HEK293 (cell line): Measurements from ENCODE around the gene RAB44.

Source experiments
- CTCF ChIA-PET: fragments of 350-600 bp; formaldehyde crosslinking; extraction: SDS; loops from one replicate; lab custom pipeline; 2021; ENCODE audit warnings: antibody characterized with exemption; lab: Yijun Ruan, JAX
- POLR2A ChIA-PET: fragments of 300-600 bp; formaldehyde crosslinking; extraction: SDS; loops from one replicate; lab custom pipeline; 2020; ENCODE audit warnings: antibody characterized with exemption, inconsistent platforms; lab: Yijun Ruan, JAX
- H3K27ac ChIP-seq: fragments of 200-500 bp; sonication (Bioruptor generic); 2 replicates; pipeline ENCODE4 v1.5.1; 2014; ENCODE audit warnings: low read depth, low read length, control low read depth, inconsistent platforms; ENCODE audit errors: extremely low read depth
- H3K36me3 ChIP-seq, 2 experiments: fragments of 200-500 bp in 1 of 2; sonication (Bioruptor generic) in 1 of 2; 1 replicate in 1 of 2; 2 replicates in 1 of 2; pipeline ENCODE4 v1.5.1; 2014 to 2017; ENCODE audit warnings: inconsistent platforms in 2 of 2, low read length in 2 of 2; ENCODE audit not compliant: control insufficient read depth in 2 of 2, insufficient read depth in 1 of 2
- H3K4me1 ChIP-seq: fragments of 200-500 bp; sonication (Bioruptor generic); 2 replicates; pipeline ENCODE4 v1.5.1; 2014; ENCODE audit warnings: mild to moderate bottlenecking, low read length, inconsistent platforms; ENCODE audit not compliant: control insufficient read depth, insufficient read depth
- H3K4me3 ChIP-seq: 2 replicates; pipeline ENCODE4 v1.5.1; 2011; ENCODE audit warnings: low read depth, mild to moderate bottlenecking, control low read depth, low read length, moderate library complexity
- H3K9me3 ChIP-seq: fragments of 200-500 bp; sonication (Bioruptor generic); 2 replicates; pipeline ENCODE4 v1.5.1; 2014; ENCODE audit warnings: low read depth, low read length, inconsistent platforms; ENCODE audit not compliant: control insufficient read depth, insufficient read depth
- ATF2 ChIP-seq: fragments of 450-650 bp; formaldehyde crosslinking; IDR thresholded peaks from 2 replicates; pipeline ENCODE4 v1.5.1; 2016; ENCODE audit warnings: missing biosample characterization, missing genetic modification characterization, low read depth
- EGR2 ChIP-seq: fragments of 450-650 bp; formaldehyde crosslinking; IDR thresholded peaks from 2 replicates; pipeline ENCODE4 v1.5.1; 2016; ENCODE audit warnings: low read depth, missing biosample characterization, missing genetic modification characterization
- YY2 ChIP-seq: fragments of 450-650 bp; formaldehyde crosslinking; IDR thresholded peaks from 2 replicates; pipeline ENCODE4 v1.5.1; 2016; ENCODE audit warnings: missing biosample characterization, missing genetic modification characterization
- ZBTB44 ChIP-seq: fragments of 450-650 bp; IDR thresholded peaks from 2 replicates; pipeline ENCODE4 v1.5.1; 2018; ENCODE audit warnings: missing biosample characterization, mild to moderate bottlenecking, missing genetic modification characterization
- ZNF148 ChIP-seq: fragments of 450-650 bp; formaldehyde crosslinking; IDR thresholded peaks from 2 replicates; pipeline ENCODE4 v1.5.0; 2017; ENCODE audit warnings: missing biosample characterization, missing genetic modification characterization, borderline replicate concordance
- ZNF155 ChIP-seq: fragments of 450-650 bp; formaldehyde crosslinking; IDR thresholded peaks from 2 replicates; pipeline ENCODE4 v1.5.1; 2016; ENCODE audit warnings: missing biosample characterization, missing genetic modification characterization
- ZNF169 ChIP-seq: fragments of 450-650 bp; formaldehyde crosslinking; IDR thresholded peaks from 2 replicates; pipeline ENCODE4 v1.5.1; 2016; ENCODE audit warnings: missing biosample characterization, missing genetic modification characterization
- ZNF174 ChIP-seq: fragments of 450-650 bp; formaldehyde crosslinking; IDR thresholded peaks from 2 replicates; pipeline ENCODE4 v1.5.0; 2017; ENCODE audit warnings: missing biosample characterization, mild to moderate bottlenecking, missing genetic modification characterization
- ZNF211 ChIP-seq: fragments of 450-650 bp; formaldehyde crosslinking; IDR thresholded peaks from 2 replicates; pipeline ENCODE4 v1.5.1; 2016; ENCODE audit warnings: low read depth, missing biosample characterization, missing genetic modification characterization
- ZNF366 ChIP-seq: fragments of 450-650 bp; formaldehyde crosslinking; conservative IDR thresholded peaks from 2 replicates; pipeline ENCODE4 v1.5.1; 2016; ENCODE audit warnings: missing biosample characterization, missing genetic modification characterization
- ZNF48 ChIP-seq: fragments of 450-650 bp; formaldehyde crosslinking; IDR thresholded peaks from 2 replicates; pipeline ENCODE4 v1.5.1; 2016; ENCODE audit warnings: missing biosample characterization, missing genetic modification characterization
- ZNF529 ChIP-seq: fragments of 450-650 bp; formaldehyde crosslinking; IDR thresholded peaks from 2 replicates; pipeline ENCODE4 v1.5.1; 2017; ENCODE audit warnings: missing genetic modification characterization, missing biosample characterization; ENCODE audit not compliant: insufficient replicate concordance
- ZNF560 ChIP-seq: fragments of 450-650 bp; formaldehyde crosslinking; IDR thresholded peaks from 2 replicates; pipeline ENCODE4 v1.5.1; 2017; ENCODE audit warnings: missing biosample characterization, missing genetic modification characterization, borderline replicate concordance
- ZNF580 ChIP-seq: fragments of 450-650 bp; formaldehyde crosslinking; IDR thresholded peaks from 2 replicates; pipeline ENCODE4 v1.5.1; 2016; ENCODE audit warnings: missing biosample characterization, missing genetic modification characterization
- ZNF596 ChIP-seq: fragments of 450-650 bp; IDR thresholded peaks from 2 replicates; pipeline ENCODE4 v1.5.0; 2018; ENCODE audit warnings: missing biosample characterization, mild to moderate bottlenecking, missing genetic modification characterization, moderate library complexity
- ZNF610 ChIP-seq: fragments of 450-650 bp; formaldehyde crosslinking; IDR thresholded peaks from 2 replicates; pipeline ENCODE4 v1.5.1; 2016; ENCODE audit warnings: missing biosample characterization, missing genetic modification characterization, borderline replicate concordance
- ZNF624 ChIP-seq: fragments of 450-650 bp; formaldehyde crosslinking; IDR thresholded peaks from 2 replicates; pipeline ENCODE4 v1.5.1; 2017; ENCODE audit warnings: missing biosample characterization, missing genetic modification characterization
- ZNF704 ChIP-seq: fragments of 450-650 bp; formaldehyde crosslinking; IDR thresholded peaks from 2 replicates; pipeline ENCODE4 v1.5.1; 2016; ENCODE audit warnings: missing biosample characterization, missing genetic modification characterization
- ZNF792 ChIP-seq: fragments of 450-650 bp; formaldehyde crosslinking; IDR thresholded peaks from 2 replicates; pipeline ENCODE4 v1.5.1; 2016; ENCODE audit warnings: missing biosample characterization, missing genetic modification characterization

Gene RAB44

GRCh38 chr6:36670271-36670670, 27.4 kb upstream of the RAB44 start:
- CTCF ChIA-PET: interaction anchor here (0.6 to 2.6 kb wide), 4 partner anchors 8 to 403 kb away, joined by 3 to 9 read pairs (median 6); partner anchors contain the start of gene CDKN1A
- POLR2A ChIA-PET: interaction anchor here (8.8 kb wide), 1 partner anchor 8 kb away, joined by 143 read pairs; the partner anchor contains the start of gene CDKN1A
- Histone ChIP-seq H3K4me1 (peaks cover 15% of the 10 kb centered on the region), H3K36me3 (no peaks in the 10 kb centered on the region), H3K27ac (no peak overlapping the region), H3K4me3 (no peak overlapping the region), H3K9me3 (no peaks in the 10 kb centered on the region)
- TF ChIP-seq ZNF211 (tag by site-specific recombination) (no peak), ATF2 (tag by site-specific recombination) (no peak), ZNF174 (tag by site-specific recombination) (no peak), ZBTB44 (tag by site-specific recombination) (no peak), EGR2 (tag by site-specific recombination) (no peak), ZNF704 (tag by site-specific recombination) (no peak), ZNF529 (tag by site-specific recombination) (no peak), ZNF48 (tag by site-specific recombination) (no peak), ZNF792 (tag by site-specific recombination) (no peak), ZNF366 (no peak), ZNF155 (no peak), ZNF169 (tag by site-specific recombination) (no peak), ZNF624 (tag by site-specific recombination) (no peak), ZNF610 (tag by site-specific recombination) (no peak), ZNF580 (tag by site-specific recombination) (no peak), ZNF560 (tag by site-specific recombination) (no peak), ZNF148 (tag by site-specific recombination) (no peak), ZNF596 (tag by site-specific recombination) (no peak), YY2 (tag by site-specific recombination) (no peak)
